DMS 273 (cell line): ENCODE results near the gene CRACDL.
"Not testable (repeated sequence)": the region's sequence is repeated elsewhere in the genome, so short reads cannot be mapped to it uniquely, and the experiment has no call there.

Experiments
- DNase-seq: peaks from one replicate; lab custom pipeline; 2025; ENCODE audit not compliant: unreplicated experiment; lab: John Stamatoyannopoulos, UW

Gene CRACDL

DNA sequence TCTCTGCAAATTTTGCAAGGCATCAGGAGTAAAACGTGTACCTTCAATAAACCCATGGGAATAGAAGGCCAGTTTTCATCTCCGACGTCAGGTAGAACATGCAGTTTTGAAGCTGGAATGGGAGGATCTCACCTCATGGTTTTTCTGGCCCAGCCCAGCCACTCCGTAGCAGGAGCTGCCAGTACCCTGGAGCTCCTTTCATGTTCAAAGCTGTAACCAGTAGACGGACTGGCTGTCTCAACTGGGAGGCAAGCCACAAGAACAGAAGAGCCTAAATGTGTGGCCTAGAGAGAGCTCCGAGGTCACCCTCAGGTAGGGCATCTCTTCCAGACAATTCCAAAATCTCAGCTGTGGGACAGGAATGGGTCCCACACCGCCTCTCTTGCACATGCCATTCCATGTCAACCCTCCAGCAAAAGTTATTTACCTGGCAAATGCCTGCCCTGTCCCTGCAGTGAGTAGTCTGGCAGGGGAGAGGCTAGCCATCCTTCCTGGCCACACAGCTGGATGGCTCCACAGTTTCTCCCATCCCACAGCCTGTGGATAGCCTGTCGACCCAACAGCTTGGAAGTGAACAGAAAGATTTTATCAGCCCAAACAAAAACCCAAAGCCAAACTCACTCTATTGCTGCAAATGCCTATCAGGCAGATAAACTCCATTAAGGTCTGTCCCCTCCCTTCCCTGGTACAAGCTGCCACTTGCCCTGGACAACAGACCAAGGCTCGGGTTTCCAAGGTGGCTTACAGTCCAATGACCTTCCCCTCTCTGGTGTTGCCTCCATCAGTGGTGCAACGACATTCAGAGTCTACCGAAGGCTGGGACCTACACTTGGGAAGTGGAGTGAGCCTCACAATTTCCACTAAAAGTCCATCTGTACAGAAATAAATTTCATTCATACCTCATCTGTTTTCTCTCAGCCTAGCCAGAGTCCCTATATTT, 27.8 kb downstream of the CRACDL start:
- DNase-seq: peak; percentile 61

GRCh38 chr2:98907385-98907784, 28.6 kb downstream of the CRACDL start:
- DNase-seq: no peak

DNA sequence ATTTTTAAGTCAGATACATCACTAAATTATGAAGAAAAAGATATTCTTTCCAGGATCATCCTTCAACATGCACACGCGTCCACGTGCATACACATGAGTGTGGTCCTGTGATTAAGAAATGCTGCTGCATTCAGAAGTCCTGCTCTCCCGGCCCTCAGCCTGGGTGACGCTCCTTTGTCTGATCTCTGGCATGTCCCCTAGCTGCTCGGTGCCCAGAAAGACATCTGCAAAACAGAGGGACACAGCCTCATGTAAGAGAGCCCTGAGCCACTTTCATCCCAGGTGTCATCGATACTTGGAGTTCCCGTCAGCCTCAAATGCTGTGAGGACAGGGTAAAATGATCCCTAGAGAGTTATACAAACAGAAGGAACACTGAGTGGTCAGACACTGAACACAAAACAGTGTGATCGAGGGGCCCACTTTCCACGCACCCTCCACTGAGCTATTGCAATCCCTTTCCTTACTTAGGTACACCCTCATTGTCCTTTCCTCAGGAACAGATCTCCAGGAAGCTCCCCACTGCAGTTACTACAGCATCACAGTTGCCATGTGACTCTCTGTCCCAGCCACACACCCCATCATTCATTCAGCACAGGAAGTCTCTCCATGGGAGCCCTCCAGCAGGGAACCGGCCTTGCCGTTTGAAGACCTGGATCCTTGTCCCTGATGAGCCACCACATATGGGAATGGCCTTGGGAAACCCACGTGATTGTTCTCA, 32.1 kb downstream of the CRACDL start:
- no peak for DNase-seq

GRCh38 chr2:98903064-98903355, 33.0 kb downstream of the CRACDL start:
- DNase-seq: no peak

DNA sequence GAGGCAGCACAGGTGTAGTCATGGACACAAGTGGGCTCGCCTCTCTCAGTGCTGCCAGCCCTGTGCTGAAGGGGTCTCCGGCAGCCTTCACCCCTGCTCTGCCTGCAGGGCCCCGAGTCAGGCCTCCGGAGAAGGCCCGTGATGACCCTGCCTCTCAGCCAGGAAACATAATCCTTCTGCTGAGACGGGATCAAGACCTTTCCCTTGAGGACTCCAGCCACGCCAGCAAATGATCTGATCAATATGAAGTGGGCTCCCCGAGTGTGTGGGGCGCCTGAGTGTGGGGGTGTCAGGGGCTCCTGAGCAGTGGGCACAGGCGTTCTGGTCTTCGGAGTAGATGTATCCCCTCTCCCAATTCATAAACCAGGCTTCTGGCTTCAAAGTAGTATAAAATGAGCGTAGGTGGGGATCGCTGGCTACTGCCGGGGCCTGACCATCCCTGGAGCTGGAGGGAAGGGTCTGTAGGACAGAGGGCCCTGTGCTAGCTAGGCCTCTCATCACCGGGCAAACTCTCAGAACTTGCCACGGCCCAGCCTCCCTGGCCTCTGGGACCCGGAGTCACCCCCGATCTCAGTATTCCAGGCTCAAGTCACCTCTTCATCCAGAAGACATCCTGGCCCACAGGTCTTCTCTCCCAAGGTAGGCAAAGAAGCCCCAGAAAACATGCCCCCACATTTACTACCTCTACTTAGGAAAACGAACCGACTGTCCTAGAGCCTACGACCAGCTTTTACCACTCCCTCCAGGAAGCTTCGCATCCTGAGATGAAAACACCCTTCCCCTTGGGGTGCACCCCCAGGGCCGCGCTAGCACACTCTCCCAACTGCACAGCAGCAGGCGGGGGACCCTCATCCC, 33.6 kb downstream of the CRACDL start:
- no peak for DNase-seq

- DNase-seq: no peak
Observed at GRCh38 chr2:98901702-98902101, 34.3 kb downstream of the CRACDL start.

DNA sequence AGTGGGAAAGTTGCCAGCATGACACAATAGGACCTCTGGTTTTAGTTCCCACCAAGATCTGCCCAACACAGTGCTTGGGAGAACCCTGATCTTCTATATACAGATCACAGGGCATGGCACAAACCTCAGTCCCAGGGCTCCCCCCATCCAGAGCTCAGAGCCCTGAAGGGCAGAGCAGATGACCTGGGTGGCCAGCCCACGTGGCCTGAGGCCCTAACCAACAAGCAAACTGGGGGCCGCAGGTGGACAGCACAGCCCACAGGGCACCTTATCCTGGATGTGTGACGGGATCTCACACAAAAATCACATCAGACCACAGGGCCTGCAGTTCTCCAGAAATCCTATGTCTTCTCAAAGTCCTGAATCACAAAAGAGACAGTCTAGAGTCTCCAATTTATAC, 34.7 kb downstream of the CRACDL start:
- DNase-seq: no peak

DNA sequence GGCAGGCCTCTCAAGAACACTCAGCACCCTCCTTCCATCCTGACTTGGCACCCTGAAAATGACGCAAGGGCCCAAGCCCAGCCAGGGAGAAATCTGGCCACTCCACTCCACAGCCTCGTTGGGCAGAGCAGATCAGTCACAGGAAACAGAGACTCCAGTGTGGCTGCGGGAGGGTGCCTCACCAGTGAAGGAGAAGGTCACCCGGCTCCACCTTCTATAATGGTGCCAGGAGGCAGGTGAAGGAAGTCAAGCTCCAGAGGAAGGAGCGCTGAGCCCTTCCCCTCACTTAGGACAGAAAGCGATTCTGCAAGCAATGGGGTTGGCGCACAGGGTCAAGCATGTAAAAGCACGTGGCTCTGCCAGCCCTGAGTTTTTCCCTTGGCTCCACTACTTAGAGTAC, 35.3 kb downstream of the CRACDL start:
- no peak for DNase-seq

GRCh38 chr2:98899703-98900078, 36.3 kb downstream of the CRACDL start:
- DNase-seq: not testable (repeated sequence)

GRCh38 chr2:98899041-98899702, 36.9 kb downstream of the CRACDL start:
- no peak for DNase-seq

DNA sequence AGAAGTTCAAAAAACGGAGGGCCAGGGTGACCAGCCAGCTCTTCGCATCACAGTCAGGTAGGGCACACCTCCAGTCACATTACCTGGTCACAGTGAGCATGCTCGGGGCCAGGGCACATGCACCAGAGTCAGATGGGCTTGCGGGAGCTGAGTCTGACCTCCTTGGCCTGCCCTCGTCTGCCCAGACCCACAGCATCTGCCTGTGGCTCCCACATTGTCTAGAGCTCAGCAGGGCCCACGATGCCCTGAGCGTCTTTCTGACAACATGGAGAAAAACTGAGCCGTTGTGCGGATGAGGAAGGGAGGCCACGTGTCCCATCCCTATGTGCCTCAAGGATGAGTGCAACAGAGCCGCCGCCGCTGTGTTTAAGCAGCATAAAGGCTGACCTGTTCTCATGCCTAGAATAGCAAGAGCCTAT, 37.6 kb downstream of the CRACDL start:
- no peak for DNase-seq

GRCh38 chr2:98897746-98898145, 38.3 kb downstream of the CRACDL start:
- no peak for DNase-seq

DNA sequence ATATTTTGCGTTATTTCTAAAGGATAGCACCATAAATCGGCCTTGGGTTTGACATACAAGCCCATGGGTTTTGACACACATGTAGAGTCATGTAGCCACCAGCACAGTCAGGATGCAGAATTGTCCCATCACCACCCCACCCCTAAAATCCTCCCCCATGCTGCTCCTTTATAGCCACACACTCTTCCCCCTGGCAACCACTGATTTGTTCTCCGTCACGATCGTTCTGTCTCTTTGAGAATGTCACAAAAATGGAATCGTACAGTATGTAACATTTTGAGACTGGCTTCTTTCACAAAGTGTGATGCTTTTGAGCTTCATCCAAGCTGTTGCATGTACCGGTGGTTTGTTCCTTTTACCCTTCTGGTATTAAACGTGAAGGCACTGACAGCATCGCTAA, 39.1 kb downstream of the CRACDL start:
- DNase-seq: no peak

DNA sequence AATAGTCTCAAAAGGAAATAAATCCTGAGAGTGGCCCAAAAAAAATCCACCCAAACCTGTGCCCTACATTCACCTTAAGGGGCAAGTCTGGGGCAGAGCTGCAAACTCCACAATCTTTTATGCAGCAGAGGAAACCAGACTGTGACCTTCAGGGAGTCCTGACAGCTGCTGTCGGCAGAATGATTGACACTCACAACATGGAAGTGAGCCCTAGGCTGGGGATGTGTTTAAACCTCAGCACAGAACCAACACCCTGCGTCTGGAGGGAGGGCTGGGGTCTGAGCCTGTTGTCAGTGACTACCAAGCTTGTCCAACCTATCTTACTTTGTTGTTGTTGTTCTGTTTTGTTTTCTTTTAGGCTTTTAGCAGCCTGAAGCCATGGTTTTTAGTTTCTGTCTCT, 39.6 kb downstream of the CRACDL start:
- DNase-seq: peak; percentile 40

GRCh38 chr2:98895901-98896300, 40.1 kb downstream of the CRACDL start:
- DNase-seq: no peak

DNA sequence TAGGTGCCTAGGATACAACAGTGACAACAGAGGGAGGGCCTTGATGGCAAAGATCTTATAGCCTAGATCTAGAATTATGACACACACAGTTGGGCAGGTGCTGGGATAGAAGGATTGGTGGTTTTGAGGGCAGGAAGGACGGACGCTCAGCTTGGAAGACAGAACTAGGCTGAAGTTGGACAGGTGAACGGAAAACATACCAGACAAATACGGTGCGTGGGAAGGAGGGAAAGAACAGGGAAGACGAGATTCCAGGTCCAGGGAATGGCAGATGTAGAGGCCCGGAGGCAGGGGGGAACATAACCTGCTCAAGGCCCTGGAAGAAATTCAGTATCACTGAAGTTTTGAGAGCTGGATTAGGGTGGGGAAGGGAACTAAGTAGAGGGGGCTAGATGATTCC, 40.8 kb downstream of the CRACDL start:
- DNase-seq: no peak

DNA sequence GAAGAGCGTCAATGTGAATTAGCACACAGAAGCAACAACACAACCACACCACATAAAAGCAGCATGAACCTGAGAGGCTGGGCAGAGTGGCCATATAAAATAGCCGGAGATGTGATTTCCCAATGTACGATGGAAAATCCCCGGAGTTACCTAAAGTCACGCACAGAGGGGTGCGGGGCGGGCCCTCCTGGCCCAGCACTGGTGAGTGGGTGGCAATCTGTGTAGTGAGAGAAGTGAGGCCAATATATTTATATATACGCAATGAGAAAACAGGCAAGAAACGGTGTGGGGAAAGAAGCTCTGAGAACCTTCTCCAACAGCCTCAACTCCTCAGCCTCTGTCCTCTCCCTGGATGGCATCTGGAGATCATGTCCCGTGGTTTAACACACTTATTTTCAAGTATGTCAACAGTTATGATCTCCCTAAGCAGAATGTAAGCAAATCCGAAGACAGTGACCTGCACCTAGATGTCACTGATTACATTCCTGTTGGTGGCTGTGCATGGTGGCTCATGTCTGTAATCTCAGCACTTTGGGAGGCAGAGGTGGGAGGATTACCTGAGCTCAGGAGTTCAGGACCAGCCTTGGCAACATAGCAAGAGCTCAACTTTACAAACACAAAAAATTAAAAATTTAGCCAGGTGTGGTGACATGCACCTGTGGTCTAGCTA, 41.6 kb downstream of the CRACDL start:
- DNase-seq: no peak

- DNase-seq: no peak
Observed at GRCh38 chr2:98893911-98894321, 42.1 kb downstream of the CRACDL start.

GRCh38 chr2:98892871-98893270, 43.2 kb downstream of the CRACDL start:
- no peak for DNase-seq

DNA sequence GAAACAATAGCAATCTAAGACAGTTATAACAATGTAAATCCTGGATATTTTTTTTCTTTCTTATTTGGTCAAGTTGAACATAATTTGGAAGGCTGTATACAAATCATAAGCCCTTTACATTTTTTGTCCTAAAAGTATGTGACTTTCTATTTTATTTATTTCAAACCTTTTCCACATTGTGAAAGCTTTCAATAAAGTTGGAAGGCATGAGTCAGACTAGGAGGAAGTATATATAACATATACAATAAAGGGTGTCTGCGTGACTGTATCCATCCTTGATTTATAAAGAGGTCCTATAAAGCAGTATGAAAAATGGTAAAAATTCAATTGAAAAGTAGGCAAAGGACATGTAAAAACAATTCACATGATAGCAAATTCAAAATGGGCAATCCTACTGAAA, 44.4 kb downstream of the CRACDL start:
- no peak for DNase-seq
